NCI-H2227 treated with DMSO at 0.1 percent for 48 hours (cell line): ENCODE results near the gene NPIPB8.
"Not testable (repeated sequence)": the region's sequence is repeated elsewhere in the genome, so short reads cannot be mapped to it uniquely, and the experiment has no call there.

Experiments used
- DNase-seq: peaks from one replicate; lab custom pipeline; 2025; lab: John Stamatoyannopoulos, UW

NPIPB8 gene

DNA sequence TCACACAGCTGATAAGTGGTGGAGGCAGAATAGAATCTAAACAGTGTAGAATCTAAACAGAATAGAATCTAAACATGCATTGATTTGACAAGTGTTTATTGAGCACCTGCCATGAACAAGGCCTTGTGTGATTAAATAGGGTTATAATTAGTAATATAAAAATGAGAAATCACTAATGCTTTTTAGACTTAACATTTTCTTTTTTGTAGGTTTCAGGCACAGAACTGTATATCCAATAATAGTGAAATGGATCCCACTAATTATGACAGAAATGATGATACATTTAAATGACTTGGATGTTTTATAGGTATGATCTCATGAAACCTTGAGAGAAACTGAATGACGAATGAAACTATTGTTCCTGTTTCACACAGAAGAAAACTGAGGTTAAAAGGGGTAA is at the start of gene NPIPB8:
Gene NPIPB8 (plus strand): TSS at position 301 of the 400 bp plus-strand sequence. CDS start 296 bp downstream, outside the sequence.
- not testable (repeated sequence) for DNase-seq

DNA sequence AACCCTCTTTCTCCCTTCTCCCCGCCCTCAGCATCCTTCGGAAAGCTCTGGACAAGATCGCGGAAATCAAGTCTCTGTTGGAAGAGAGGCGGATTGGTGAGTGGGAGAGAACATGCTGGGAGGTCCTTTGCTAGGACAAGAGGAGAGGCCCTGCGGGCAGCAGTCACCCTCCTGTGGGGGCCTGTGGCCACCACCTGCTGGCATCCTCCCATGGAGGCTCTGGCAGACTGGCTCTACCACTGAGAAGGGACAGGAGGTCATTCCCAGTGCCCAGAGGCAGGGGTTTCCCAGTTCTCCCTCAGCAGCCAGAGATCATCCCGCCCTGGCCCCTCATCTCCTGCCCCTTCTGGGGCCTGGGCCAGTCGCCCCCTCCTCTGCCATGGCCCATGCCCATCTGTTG is 48.8 kb upstream of the NPIPB8 start:
- DNase-seq, result no peak

DNA sequence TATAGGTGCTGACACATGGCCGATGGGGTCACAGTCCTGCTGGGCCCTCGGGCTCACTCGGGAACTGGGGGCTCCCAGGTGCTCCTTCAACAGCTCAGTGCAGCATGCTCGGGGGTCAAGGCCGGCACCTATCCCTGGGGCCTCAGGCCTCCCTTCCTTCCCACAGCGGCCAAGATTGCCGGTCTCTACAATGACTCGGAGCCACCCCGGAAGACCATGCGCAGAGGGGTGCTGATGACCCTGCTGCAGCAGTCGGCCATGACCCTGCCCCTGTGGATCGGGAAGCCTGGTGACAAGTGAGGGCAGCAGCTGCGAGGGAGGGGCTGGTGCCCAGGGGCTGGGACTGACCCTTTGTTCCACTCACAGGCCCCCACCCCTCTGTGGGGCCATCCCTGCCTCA is 47.9 kb upstream of the NPIPB8 start:
- no peak for DNase-seq

DNA sequence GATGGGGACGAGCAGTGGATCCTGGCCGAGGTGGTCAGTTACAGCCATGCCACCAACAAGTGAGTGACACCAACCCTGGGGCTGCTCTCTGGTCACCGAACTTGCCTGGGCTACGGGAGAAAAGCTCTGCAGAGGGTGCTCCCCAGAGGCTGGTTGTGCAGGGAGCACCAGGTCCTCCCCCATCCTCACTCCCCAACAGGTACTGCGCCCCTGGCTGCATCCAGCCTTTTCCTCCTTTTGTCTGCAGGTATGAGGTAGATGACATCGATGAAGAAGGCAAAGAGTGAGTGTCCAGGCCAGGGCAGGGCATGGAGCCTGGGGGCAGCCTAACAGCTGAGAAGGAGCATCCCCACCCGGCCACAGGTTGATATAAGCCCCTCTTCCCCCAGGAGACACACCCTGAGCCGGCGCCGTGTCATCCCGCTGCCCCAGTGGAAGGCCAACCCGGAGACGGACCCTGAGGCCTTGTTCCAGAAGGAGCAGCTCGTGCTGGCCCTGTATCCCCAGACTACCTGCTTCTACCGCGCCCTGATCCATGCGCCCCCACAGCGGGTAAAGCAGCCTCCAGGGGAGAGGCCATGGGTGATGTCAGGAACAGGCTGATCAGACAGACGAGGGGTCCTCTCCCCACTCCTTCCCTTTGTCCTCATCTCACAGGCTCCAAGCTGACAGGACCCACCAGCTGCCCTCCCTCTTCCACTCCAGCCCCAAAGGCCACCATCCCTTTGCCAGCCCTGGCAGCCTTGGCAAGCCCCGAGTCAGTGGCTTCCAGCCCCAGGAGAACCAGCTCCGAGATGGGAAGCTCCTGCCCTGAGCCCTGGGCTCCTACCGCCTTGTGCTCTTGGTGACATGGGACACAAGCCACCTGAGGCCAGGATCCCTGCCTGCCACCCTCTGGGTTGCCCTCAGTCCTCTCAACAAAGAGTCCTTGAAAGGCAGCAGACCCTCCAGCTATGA is 47.2 kb upstream of the NPIPB8 start:
- DNase-seq, result no peak

DNA sequence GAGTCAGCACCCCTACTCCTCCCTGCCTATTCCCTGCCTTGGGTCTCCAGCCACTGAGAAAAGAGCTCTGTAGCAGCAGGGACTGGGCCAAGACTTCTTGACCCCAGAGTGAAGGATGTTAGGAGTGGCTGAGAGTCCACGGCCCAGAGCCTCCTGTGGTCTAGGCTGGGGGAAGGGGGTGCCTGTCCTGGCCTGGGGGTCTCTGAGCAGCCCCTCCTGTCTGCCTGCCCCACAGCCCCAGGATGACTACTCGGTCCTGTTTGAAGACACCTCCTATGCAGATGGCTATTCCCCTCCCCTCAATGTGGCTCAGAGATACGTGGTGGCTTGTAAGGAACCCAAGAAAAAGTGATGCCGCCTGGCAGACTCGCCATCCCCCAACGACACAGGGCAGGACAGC is 46.5 kb upstream of the NPIPB8 start:
- DNase-seq, result no peak

DNA sequence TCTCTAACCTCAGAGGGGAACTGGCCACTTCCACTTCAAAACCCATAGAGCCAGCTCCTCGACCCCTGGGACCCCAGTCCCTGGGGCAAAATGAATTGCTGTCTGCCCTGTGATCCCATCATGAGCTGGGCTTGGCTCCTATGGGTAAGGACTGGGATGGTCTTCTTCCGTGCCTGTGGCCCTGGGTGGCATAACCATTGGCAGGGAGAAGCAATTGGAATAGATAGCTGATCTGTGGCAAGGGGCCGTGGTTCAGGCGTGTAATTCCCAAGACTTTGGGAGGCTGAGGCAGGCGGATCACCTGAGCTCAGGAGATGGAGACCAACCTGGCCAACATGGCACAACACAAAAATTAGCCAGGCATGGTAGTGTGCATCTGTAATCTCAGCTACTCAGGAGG is 45.4 kb upstream of the NPIPB8 start:
- no peak for DNase-seq

DNA sequence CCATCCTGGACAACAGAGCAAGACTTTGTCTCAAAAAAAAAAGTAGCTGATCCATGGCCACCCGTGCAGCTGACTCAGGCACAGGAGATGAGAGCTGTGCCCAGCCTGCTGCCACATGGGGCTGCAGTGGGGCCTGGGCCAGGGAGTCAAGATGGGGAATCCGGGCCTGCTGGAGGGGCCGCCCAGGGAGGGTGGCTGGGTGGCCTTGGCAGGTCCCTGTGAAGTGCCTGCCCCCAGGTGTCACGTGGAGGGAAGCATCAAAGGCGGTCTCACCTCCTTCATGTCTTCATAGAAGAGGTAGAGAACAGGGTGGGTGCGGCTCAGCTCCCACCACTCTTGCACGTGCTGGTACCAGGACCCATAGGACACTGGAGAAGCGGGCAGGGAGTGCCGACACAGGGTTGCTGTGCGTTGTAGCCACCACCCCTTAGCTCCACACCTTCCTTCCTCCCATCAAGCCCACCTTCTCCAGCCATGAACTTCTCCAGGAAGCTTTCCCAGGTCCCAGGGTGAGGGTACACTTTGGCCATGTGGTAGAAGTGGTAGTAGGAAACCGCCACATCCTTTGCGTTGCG is 44.8 kb upstream of the NPIPB8 start:
- no peak for DNase-seq

DNA sequence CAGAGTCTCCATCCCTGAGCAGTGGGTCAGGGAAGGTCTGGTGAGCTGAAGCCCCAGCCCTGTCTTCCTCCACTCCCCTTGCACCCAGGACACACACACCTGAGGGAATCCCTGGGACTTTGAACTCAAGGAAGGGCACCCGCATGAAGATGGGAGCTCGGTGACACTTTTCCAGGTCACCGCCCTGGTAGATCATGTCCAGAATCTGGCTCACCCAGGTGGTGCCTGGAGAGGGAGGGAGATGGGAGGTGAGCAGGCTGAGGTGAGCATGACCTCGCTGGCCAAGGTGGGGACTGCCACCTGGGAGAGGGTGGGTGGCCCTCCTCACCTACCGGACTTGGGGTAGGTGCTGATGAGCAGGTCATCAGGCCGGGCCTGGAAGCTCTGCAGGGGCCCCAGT is 42.4 kb upstream of the NPIPB8 start:
- not testable (repeated sequence) for DNase-seq

DNA sequence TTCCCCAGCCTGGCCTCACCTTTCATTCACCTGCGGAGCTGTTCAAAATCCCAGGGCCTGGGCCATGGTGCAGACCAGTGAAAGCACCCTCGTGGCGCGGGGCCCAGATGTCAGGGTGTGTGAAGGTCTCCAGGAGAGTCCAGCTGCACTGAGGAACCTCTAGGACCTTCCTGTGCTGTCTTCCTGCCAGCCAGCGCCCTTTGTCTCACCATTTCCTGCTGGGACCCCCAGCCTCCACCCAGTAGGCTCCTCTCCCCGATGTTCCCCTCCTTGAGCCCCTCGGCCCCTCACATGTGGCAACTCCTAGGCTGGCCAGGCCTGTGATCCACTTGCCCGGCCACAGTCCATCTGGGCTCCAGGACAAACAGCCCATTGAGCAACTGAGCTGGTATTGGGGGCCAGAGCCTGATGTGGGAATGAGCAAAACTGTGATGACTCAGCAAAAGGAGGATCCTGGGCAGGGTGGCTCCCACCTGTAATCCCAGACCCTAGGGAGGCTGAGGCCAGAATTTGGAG is 41.7 kb upstream of the NPIPB8 start:
- DNase-seq, result no peak

DNA sequence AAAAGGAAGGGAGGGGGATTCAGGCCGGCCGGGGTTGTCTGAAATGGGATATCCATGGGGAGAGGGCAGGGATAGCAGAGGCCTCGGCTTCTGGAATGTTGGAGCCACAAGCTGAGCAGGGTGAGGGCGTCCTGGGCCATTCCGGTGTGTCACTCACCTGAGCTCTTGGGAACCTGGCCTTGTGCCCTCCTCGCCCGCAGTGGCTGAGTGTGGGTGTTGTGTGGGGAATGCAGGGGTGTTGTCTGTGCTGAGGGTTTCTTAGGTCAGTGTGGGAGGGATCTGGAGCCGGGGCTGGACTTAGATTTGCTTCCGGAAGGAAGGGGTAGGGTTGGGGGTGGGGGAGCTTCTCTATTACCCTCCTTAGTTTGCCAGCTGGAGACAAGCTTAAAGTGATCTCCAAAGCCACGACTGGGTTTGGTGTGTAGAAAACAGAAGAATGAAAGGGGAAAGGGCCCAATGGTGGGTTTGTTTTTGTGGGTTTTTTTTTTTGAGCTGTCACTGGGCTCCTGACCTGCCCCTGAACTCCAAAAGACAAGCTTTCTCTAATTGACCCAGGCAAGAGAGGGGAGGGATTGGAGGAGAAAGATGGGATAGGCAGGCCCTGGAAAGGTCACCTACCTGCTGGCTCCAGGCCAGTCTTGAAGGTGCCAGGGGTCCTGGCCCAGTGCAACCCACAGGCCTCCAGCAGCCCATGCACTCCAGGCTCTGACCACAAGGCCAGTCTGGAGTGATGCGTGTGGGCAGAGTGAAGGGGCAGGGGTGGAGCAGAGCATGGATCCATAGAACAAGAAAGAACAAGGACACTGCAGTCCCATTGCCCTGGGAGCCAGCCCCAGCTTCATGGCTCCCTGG is 40.8 kb upstream of the NPIPB8 start, which contains the start of gene SULT1A2:
Gene SULT1A2 (minus strand): TSS at position 211 of the 852 bp plus-strand sequence. CDS start 1,120 bp downstream, outside the sequence.
- DNase-seq, result no peak

DNA sequence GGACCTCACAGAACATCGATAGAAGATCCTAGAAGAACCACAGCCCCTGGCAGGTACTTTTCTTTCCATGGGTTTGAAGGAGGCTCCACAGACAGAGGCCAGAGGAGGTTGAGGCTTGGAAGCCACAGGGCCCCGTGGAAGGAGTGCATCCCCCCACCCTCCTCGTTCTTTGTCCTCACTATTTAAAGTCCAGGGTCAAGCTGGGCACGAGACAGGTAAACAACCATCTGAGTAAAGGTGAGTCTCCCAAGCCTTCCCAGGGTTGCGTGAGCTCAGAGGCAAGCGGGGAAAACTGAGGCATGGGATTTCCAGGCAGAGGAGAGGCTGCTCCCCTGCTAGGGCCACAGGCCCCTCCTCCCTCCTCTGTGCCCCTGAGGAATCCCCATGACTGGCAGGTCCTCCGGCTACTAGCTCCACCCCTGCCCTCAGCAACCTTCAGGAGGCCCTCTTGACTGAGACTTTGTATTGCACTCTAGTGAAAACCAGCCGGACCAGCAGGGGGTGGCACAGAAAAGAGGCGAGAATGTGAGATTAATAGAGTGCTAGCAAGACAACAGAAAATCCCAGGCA is 40.1 kb upstream of the NPIPB8 start:
- peak; percentile 8 for DNase-seq

DNA sequence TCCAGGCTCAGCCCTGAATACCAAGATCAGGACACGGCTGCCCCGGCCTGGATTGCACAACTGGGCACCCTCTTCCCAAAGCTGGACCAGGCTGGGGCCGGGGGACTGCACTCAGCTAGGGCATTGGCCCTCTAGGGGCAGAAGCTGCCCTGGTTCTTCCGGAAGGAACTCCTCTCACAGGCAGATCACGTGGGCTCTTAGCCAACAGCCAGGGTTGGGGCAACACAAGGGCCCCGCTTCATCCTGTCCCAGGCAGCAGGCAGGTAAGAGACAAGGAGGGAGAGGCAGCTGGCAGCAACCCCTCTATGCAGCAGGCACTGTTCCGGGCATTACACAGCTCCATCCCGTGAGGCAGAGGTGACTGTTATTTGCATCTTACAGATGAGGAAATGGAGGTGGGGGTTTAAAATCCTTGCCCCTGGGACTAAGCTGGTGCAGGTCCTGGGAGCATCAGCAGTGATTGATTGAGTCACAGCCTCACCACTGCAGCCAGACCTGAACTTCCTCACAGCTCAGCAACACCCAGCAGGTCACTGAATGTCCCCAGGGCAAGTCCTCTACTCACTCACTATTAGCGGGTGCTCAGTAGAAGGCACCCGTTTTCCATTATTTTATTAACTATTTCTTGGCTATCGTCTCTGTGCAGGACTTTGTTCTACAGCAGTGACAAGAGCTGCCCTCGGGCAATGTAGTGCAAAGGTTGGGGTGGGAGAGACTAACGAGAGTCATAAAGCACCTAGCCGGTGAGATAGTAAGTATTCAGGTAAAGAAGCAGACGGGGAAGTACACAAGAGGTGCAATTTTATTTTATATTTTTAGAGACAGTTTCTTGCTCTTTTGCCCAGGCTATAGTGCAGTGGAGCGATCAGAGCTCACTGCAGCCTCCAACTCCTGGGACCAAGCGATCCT is 38.2 kb upstream of the NPIPB8 start:
- not testable (repeated sequence) for DNase-seq

DNA sequence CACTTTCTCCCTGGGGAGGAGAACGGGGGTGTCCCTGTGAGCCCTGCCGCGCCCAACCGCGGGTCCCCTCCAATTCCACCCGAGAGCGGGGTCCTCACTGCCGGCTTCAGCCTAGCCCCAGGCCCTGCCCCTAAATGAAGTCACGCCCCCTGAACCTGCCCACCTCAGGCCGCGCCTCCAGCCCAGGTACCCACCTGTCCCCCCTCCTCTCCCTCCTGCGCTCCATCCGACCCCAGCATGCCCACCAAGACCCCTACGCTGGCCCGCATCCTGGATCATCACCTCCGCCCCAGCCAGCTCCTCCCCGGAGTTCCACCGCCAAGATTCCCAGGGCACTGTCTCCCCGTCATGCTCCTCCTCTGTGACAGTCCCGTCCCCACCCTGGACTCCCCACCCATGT is 36.9 kb upstream of the NPIPB8 start:
- not testable (repeated sequence) for DNase-seq

DNA sequence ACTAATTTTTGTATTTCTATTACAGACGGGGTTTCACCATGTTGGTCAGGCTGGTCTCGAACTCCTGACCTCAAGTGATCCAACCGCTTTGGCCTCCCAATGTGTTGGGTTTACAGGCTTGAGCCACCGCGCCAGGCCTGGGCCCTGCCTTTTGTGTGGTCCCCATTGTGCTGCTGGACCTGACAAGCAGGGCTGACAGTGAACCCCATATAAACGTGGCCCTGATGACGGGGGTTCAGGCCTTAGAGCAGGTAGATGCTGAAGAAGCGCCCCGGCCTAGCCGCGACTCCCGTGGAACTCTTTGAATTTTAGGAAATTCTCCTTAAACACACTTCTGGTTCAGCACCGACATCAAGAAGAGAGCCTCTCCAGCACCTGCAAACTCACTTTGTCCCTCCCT is 36.3 kb upstream of the NPIPB8 start:
- DNase-seq, result not testable (repeated sequence)

DNA sequence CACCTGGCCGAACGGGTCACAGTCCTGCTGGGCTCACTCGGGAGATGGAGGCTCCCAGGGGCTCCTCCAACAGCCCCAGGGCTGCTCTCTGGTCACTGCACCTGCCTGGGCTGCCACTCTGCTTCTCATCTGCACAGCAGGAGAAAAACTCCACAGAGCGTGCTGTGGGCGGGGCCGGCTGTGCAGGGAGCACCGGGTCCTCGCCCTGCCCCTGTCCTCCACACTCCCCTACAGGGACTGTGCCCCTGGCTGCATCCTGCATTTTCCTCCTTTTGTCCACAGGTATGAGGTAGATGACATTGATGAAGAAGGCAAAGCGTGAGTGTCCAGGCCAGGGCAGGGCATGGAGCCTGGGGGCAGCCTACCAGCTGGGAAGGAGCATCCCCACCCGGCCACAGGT is 35.8 kb upstream of the NPIPB8 start:
- not testable (repeated sequence) for DNase-seq

DNA sequence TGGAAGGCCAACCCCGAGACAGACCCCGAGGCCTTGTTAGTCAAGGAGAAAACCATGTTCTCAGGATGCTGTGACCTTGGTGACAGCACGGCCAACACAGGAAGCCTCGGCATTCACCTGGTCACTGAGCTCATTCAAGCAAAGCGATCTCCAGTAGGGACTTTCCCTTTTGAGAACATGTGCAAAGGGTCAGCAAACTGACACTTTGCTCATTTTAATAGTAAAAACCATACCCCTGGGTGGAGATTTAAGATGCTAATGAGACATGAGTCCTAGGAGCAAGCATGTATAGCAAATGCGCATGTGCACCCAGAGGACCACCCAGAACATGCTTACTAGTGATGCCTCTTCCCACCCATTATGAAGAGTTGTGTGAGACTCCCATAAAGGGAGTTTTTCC is 35.3 kb upstream of the NPIPB8 start:
- no peak for DNase-seq

DNA sequence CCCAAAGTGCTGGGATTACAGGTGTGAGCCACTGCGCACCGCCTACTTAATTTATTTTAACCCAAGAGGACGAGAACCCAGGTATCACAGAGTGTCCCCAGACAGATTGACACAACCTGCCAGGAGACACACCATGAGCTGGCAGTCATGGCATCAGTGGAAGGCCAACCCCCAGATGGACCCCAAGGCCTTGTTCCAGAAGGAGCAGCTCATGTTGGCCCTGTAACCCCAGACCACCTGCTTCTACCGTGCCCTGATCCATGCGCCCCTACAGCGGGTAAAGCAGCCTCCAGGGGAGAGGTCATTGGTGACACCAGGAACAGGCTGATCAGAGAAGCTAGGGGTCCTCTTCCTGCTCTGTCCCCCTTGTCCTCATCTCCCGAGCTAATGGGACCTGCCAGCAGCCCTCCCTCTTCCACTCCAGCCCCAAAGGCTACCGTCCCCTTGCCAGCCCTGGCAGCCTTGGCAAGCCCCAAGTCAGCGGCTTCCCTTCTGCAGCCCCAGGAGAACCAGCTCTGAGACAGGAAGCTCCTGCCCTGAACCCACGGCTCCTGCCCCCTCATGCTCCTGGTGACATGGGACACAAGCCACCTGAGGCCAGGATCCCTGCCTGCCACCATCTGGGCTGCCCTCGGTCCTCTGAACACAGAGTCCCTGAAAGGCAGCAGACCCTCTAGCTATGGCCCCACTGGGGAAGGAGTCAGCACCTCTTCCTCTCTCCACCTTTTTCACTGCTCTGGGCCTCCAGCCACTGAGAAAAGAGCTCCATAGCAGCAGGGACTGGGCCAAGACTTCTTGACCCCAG is 34.3 kb upstream of the NPIPB8 start:
- no peak for DNase-seq

DNA sequence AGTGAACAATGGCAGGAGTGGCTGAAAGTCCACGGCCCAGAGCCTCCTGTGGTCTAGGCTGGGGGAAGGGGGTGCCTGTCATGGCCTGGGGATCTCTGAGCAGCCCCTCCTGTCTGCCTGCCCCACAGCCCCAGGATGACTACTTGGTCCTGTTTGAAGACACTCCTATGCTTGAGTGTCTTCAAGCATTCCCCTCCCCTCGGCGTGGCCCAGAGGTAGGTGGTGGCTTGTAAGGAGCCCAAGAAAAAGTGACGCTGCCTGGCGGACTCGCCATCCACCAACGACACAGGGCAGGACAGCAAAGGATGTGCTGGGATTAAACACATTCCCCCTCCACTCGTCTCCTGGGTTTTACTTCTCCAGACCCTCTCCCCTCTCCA is 33.7 kb upstream of the NPIPB8 start:
- DNase-seq, result no peak

DNA sequence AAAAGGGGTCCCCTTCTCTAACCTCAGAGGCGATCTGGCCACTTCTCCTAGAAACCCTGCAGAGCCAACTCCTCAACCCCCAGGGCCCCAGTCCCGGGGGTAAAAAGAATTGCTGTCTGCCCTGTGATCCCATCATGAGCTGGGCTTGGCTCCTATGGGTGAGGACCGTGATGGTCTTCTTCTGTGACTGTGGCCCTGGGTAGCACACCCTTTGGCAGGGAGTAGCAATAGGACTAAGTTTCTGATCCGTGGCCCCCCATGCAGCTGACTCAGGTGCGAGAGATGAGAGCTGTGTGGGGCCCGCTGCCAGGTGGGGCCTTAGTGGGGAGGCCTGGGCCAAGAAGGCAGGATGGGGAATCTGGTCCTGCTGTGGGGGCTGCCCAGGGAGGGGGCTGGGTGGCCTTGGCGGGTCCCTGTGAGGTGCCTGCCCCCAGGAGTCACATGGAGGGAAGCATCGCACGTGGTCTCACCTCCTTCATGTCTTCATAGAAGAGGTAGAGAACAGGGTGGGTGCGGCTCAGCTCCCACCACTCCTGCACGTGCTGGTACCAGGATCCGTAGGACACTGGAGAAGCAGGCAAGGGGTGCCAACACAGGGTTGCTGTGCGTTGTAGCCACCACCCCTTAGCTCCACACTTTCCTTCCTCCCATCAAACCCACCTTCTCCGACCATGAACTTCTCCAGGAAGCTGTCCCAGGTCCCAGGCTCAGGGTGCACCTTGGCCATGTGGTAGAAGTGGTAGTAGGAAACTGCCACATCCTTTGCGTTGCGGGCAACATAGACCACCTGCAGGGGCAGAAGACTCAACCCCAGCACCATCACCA is 31.4 kb upstream of the NPIPB8 start:
- DNase-seq, result no peak
